Measurements from ENCODE around the gene SPHK2. TPM values are rescaled to one million over a fixed set of nuclear protein-coding genes. Genes with fewer than 3 reads are reported as not detected.

SPHK2 gene
- total RNA-seq, 2 experiments from 2014 or later: 18.2 to 33.3 TPM

DNA sequence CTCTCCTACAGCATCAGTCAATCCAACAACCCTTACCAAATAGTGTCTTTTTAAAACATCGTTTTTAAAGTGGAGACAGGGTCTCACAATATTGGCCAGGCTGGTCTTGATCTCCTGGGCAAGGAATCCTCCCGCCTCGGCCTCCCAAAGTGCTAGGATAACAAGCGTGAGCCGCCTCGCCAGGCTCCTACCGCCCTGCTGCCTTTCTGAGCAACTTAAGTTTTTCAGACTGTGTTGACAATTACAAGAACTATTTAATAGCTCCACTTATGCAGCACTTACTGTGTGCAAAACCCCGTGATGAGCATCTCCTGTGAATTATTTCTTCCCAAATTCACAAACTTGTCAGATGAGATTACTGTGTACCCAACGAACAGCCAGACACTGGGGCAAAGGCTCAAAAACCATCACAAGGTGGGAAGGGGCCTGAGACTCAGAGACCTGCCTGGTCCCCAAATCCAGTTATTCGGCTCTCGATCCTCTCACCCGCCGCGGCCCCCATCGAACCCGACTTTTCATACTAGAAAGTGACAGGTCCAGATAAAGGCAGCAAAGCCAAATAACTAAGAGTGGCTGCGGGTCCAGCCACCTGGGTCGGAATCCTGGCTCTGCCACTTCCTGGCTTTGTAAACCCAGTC is 909 bp upstream of the SPHK2 start:
- Histone ChIP-seq H3K9me2 (ENCODE audit: insufficient read depth, low read length) (no peaks in the 10 kb centered on the region), H2AFZ (ENCODE audit: low read length) (no peak overlapping the region), H3K27ac (ENCODE audit: low read depth, low read length, poor library complexity, severe bottlenecking) (peak overlapping the region; percentile 72), H3K79me2 (ENCODE audit: insufficient read depth, low read depth, low read length) (peaks cover 41% of the 10 kb centered on the region), H3K4me1 (ENCODE audit: insufficient read depth, low read length, poor library complexity, severe bottlenecking) (peaks cover 55% of the 10 kb centered on the region), H3K36me3 (ENCODE audit: insufficient read depth, low read length) (peaks cover 61% of the 10 kb centered on the region), H3K4me3 (ENCODE audit: low read depth, low read length, poor library complexity, severe bottlenecking) (peak overlapping the region; percentile 88), H3K4me2 (ENCODE audit: low read length) (peak overlapping the region; percentile 93), H3K9me3 (ENCODE audit: low read length) (no peaks in the 10 kb centered on the region), H4K20me1 (ENCODE audit: insufficient read depth, low read length) (peaks cover 27% of the 10 kb centered on the region)
- TF ChIP-seq EZH2phosphoT487 (IDR thresholded peaks at IDR 0.05; ENCODE audit: borderline replicate concordance, low read depth, low read length): no peak
- intact Hi-C loops (cut with micrococcal nuclease; ENCODE audit: unreplicated experiment): no loop called here
- POLR2A ChIA-PET: interaction anchor here (0.6 to 1.3 kb wide), 2 partner anchors 15 to 369 kb away, joined by 4 to 6 read pairs; no protein-coding TSS in a partner anchor
- no peak for DNase-seq (ENCODE audit: low spot score)
- BruUV-seq (replicated peaks): TSS peak; percentile 92
- CTCF ChIA-PET (ENCODE audit: unreplicated experiment): interaction anchor here (0.6 kb wide), 2 partner anchors 251 to 310 kb away, joined by 3 to 4 read pairs; no protein-coding TSS in a partner anchor

- Histone ChIP-seq H4K20me1 (ENCODE audit: insufficient read depth, low read length) (peaks cover 27% of the 10 kb centered on the region), H3K36me3 (ENCODE audit: insufficient read depth, low read length) (peaks cover 47% of the 10 kb centered on the region), H3K9me3 (ENCODE audit: low read length) (no peaks in the 10 kb centered on the region), H3K4me3 (ENCODE audit: low read depth, low read length, poor library complexity, severe bottlenecking) (peak overlapping the region; percentile 88), H3K79me2 (ENCODE audit: insufficient read depth, low read depth, low read length) (peaks cover 45% of the 10 kb centered on the region), H3K4me2 (ENCODE audit: low read length) (peak overlapping the region; percentile 87), H3K9me2 (ENCODE audit: insufficient read depth, low read length) (no peaks in the 10 kb centered on the region), H2AFZ (ENCODE audit: low read length) (peak overlapping the region; percentile 21; the same call in 1 of the 2 replicates), H3K27ac (ENCODE audit: low read depth, low read length, poor library complexity, severe bottlenecking) (peak overlapping the region; percentile 72), H3K4me1 (ENCODE audit: insufficient read depth, low read length, poor library complexity, severe bottlenecking) (peaks cover 61% of the 10 kb centered on the region)
- POLR2A ChIA-PET: interaction anchor here (1.0 to 1.3 kb wide), 3 partner anchors 11 to 299 kb away, joined by 3 to 6 read pairs (median 5); no protein-coding TSS in a partner anchor
- DNase-seq (ENCODE audit: low spot score): no peak
- intact Hi-C loops (cut with micrococcal nuclease; ENCODE audit: unreplicated experiment): loop anchor here (1.0 kb wide), 2 partner anchors 17 to 94 kb away; partner anchors contain the start of gene DBP
- BruUV-seq (replicated peaks): TSS peak; percentile 85
- CTCF ChIA-PET (ENCODE audit: unreplicated experiment): no interaction called here
- TF ChIP-seq CTCF (conservative IDR thresholded peaks at IDR 0.05; ENCODE audit: low read length) (no peak; the same call in 1 of the 2 replicates), EZH2phosphoT487 (IDR thresholded peaks at IDR 0.05; ENCODE audit: borderline replicate concordance, low read depth, low read length) (no peak)
These were observed 633 bp downstream of the SPHK2 start for GRCh38 chr19:48619692-48620585.

GRCh38 chr19:48623556-48624066 is 4.3 kb downstream of the SPHK2 start:
- CTCF ChIA-PET (ENCODE audit: unreplicated experiment): interaction anchor here (0.6 kb wide), 2 partner anchors 10 to 228 kb away, joined by 3 read pairs; no protein-coding TSS in a partner anchor
- Histone ChIP-seq H3K9me2 (ENCODE audit: insufficient read depth, low read length) (no peaks in the 10 kb centered on the region), H3K9me3 (ENCODE audit: low read length) (no peaks in the 10 kb centered on the region), H3K4me2 (ENCODE audit: low read length) (peak overlapping the region; percentile 78), H3K4me1 (ENCODE audit: insufficient read depth, low read length, poor library complexity, severe bottlenecking) (peaks cover 31% of the 10 kb centered on the region), H4K20me1 (ENCODE audit: insufficient read depth, low read length) (peaks cover under 1% of the 10 kb centered on the region; the same call in 1 of the 2 replicates), H3K79me2 (ENCODE audit: insufficient read depth, low read depth, low read length) (peaks cover 17% of the 10 kb centered on the region), H2AFZ (ENCODE audit: low read length) (peak overlapping the region; percentile 11; the same call in 1 of the 2 replicates), H3K36me3 (ENCODE audit: insufficient read depth, low read length) (peaks cover 16% of the 10 kb centered on the region), H3K27ac (ENCODE audit: low read depth, low read length, poor library complexity, severe bottlenecking) (peak overlapping the region; percentile 39), H3K4me3 (ENCODE audit: low read depth, low read length, poor library complexity, severe bottlenecking) (peak overlapping the region; percentile 61)
- POLR2A ChIA-PET: interaction anchor here (0.6 kb wide), 1 partner anchor 717 kb away, joined by 3 read pairs; no protein-coding TSS in a partner anchor
- no peak for TF ChIP-seq CTCF (conservative IDR thresholded peaks at IDR 0.05; ENCODE audit: low read length)
- TF ChIP-seq EZH2phosphoT487 (IDR thresholded peaks at IDR 0.05; ENCODE audit: borderline replicate concordance, low read depth, low read length): no peak
- intact Hi-C loops (cut with micrococcal nuclease; ENCODE audit: unreplicated experiment): no loop called here
- BruUV-seq (replicated peaks): no TSS peak
- DNase-seq (ENCODE audit: low spot score): no peak

Data from OCI-LY7 (cell line).